Dermis blood vessel endothelial cell (primary cell): ENCODE results near the gene PIEZO2. TPM values are rescaled to one million over a fixed set of nuclear protein-coding genes. Genes with fewer than 3 reads are reported as not detected.

Experiments
- DNase-seq: peaks from one replicate; pipeline ENCODE4 v3.0.0; 2010
- total RNA-seq: library from RNA; depleted of rRNA; stranded (reverse); fragments of >200 nt; gene quantifications from 2 replicates; pipeline ENCODE4 v1.2.3, GENCODE V29; 2014

The PIEZO2 gene
- total RNA-seq, 1 donor from 2014 or later: 141 TPM

GRCh38 chr18:11024928-11025669, 124.3 kb downstream of the PIEZO2 start:
- peak; percentile 76 for DNase-seq

- no peak for DNase-seq
Observed at GRCh38 chr18:11021477-11021876, 127.9 kb downstream of the PIEZO2 start.

GRCh38 chr18:11020877-11021414, 128.4 kb downstream of the PIEZO2 start:
- DNase-seq: no peak

GRCh38 chr18:11020161-11020853, 129.1 kb downstream of the PIEZO2 start:
- DNase-seq: no peak

- DNase-seq: no peak
Observed at GRCh38 chr18:11019295-11020105, 129.9 kb downstream of the PIEZO2 start.

- DNase-seq: no peak
Observed at GRCh38 chr18:11009869-11010268, 139.5 kb downstream of the PIEZO2 start.

GRCh38 chr18:11009147-11009546, 140.2 kb downstream of the PIEZO2 start:
- no peak for DNase-seq

GRCh38 chr18:11008505-11008904, 140.9 kb downstream of the PIEZO2 start:
- DNase-seq: no peak

- peak; percentile 97 for DNase-seq
Observed at GRCh38 chr18:11005528-11005927, 143.8 kb downstream of the PIEZO2 start.

- peak; percentile 49 for DNase-seq
Observed at GRCh38 chr18:11004951-11005350, 144.4 kb downstream of the PIEZO2 start.

- no peak for DNase-seq
Observed at GRCh38 chr18:11004294-11004693, 145.1 kb downstream of the PIEZO2 start.

GRCh38 chr18:11002796-11003195, 146.6 kb downstream of the PIEZO2 start:
- DNase-seq: peak; percentile 46

GRCh38 chr18:11002277-11002676, 147.1 kb downstream of the PIEZO2 start:
- DNase-seq: no peak

GRCh38 chr18:11000071-11000470, 149.3 kb downstream of the PIEZO2 start:
- no peak for DNase-seq

GRCh38 chr18:10997885-10998284, 151.5 kb downstream of the PIEZO2 start:
- no peak for DNase-seq

- no peak for DNase-seq
Observed at GRCh38 chr18:10995550-10995949, 153.8 kb downstream of the PIEZO2 start.

GRCh38 chr18:10989486-10989885, 159.9 kb downstream of the PIEZO2 start:
- peak; percentile 14 for DNase-seq

GRCh38 chr18:10985689-10986088, 163.7 kb downstream of the PIEZO2 start:
- no peak for DNase-seq

- DNase-seq: peak; percentile 24
Observed at GRCh38 chr18:10979411-10979810, 170.0 kb downstream of the PIEZO2 start.

GRCh38 chr18:10977042-10977441, 172.3 kb downstream of the PIEZO2 start:
- no peak for DNase-seq

- peak; percentile 47 for DNase-seq
Observed at GRCh38 chr18:10973567-10974203, 175.7 kb downstream of the PIEZO2 start.

GRCh38 chr18:10971717-10972116, 177.7 kb downstream of the PIEZO2 start:
- DNase-seq: no peak

GRCh38 chr18:10965119-10965518, 184.2 kb downstream of the PIEZO2 start:
- DNase-seq: no peak
